Embryonic facial prominence (tissue), 1 donor: ENCODE results near the gene ICA1L.

Source experiments
- DNase-seq: peaks from one replicate; pipeline ENCODE4 v3.0.0-alpha.2; 2016; ENCODE audit errors: extremely low spot score

Gene ICA1L

DNA sequence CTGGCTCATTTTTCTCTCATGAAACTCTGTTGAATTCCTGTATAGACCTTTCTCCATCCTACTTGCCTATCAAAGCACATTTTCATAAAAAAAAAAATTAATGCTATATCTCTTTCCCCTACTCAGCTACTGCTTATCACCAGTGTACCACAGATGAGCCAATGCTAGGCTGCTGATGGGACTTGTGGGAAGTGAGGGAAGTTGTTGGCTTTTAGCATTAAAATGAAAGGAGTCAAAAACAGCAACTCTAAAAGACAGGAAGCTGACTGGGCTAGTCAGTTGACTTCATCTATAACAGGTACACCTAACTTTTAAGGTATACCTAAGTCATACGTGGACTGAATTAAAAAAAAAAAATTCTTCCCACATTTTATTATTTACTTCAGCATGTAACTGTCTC, 134.7 kb downstream of the ICA1L start:
- no peak for DNase-seq

- DNase-seq = no peak
Measured at GRCh38 chr2:202726070-202726469, 145.5 kb downstream of the ICA1L start.

GRCh38 chr2:202723746-202724145, 147.8 kb downstream of the ICA1L start:
- DNase-seq = no peak
